ENCODE data around the gene FOXA3.

Gene FOXA3

GRCh38 chr19:45874620-45874966 is 10.5 kb downstream of the FOXA3 start:
- no peak for DNase-seq (ENCODE audit: low read depth)

GRCh38 chr19:45876161-45876410 is 12.0 kb downstream of the FOXA3 start:
- no peak for DNase-seq (ENCODE audit: low read depth)

GRCh38 chr19:45876411-45877197 is 12.5 kb downstream of the FOXA3 start:
- no peak for DNase-seq (ENCODE audit: low read depth)

- no peak for DNase-seq (ENCODE audit: low read depth)
Measured at GRCh38 chr19:45878043-45878794, 14.1 kb downstream of the FOXA3 start.

GRCh38 chr19:45879055-45879454 is 14.9 kb downstream of the FOXA3 start:
- DNase-seq (ENCODE audit: low read depth), result no peak

- DNase-seq (ENCODE audit: low read depth), result no peak
Measured at GRCh38 chr19:45879971-45880370, 15.8 kb downstream of the FOXA3 start.

GRCh38 chr19:45881082-45881908 is 17.2 kb downstream of the FOXA3 start:
- no peak for DNase-seq (ENCODE audit: low read depth)

- no peak for DNase-seq (ENCODE audit: low read depth)
Measured at GRCh38 chr19:45881909-45882528, 17.9 kb downstream of the FOXA3 start.

GRCh38 chr19:45882652-45883585 is 18.8 kb downstream of the FOXA3 start:
- DNase-seq (ENCODE audit: low read depth), result peak; percentile 58

GRCh38 chr19:45883586-45883880 is 19.4 kb downstream of the FOXA3 start:
- DNase-seq (ENCODE audit: low read depth), result no peak

GRCh38 chr19:45883881-45884681 is 20.0 kb downstream of the FOXA3 start:
- no peak for DNase-seq (ENCODE audit: low read depth)

- no peak for DNase-seq (ENCODE audit: low read depth)
Measured at GRCh38 chr19:45884682-45885555, 20.8 kb downstream of the FOXA3 start.

GRCh38 chr19:45885556-45886426 is 21.7 kb downstream of the FOXA3 start, which contains the start of gene IRF2BP1:
TSS of gene IRF2BP1 (minus strand) at chr19:45886141. CDS start at chr19:45885774, 367 bp downstream.
- peak; percentile 81 for DNase-seq (ENCODE audit: low read depth)

- peak; percentile 80 for DNase-seq (ENCODE audit: low read depth)
Measured at GRCh38 chr19:45886427-45887199, 22.5 kb downstream of the FOXA3 start.

GRCh38 chr19:45887200-45887710 is 23.1 kb downstream of the FOXA3 start:
- DNase-seq (ENCODE audit: low read depth), result no peak

GRCh38 chr19:45889210-45889885 is 25.2 kb downstream of the FOXA3 start:
- DNase-seq (ENCODE audit: low read depth), result no peak

- no peak for DNase-seq (ENCODE audit: low read depth)
Measured at GRCh38 chr19:45890877-45891276, 26.8 kb downstream of the FOXA3 start.
